Cardiac atrium fibroblast (primary cell): ENCODE results near the gene APLN. TPM values are rescaled to one million over a fixed set of nuclear protein-coding genes. Genes with fewer than 3 reads are reported as not detected.

Source experiments
- total RNA-seq: library from RNA; depleted of rRNA; stranded (reverse); fragments of >200 nt; gene quantifications from 2 replicates; pipeline ENCODE4 v1.2.3, GENCODE V29; 2015

Gene APLN
- total RNA-seq: 31.4 and 52.8 TPM in 2 replicates

DNA sequence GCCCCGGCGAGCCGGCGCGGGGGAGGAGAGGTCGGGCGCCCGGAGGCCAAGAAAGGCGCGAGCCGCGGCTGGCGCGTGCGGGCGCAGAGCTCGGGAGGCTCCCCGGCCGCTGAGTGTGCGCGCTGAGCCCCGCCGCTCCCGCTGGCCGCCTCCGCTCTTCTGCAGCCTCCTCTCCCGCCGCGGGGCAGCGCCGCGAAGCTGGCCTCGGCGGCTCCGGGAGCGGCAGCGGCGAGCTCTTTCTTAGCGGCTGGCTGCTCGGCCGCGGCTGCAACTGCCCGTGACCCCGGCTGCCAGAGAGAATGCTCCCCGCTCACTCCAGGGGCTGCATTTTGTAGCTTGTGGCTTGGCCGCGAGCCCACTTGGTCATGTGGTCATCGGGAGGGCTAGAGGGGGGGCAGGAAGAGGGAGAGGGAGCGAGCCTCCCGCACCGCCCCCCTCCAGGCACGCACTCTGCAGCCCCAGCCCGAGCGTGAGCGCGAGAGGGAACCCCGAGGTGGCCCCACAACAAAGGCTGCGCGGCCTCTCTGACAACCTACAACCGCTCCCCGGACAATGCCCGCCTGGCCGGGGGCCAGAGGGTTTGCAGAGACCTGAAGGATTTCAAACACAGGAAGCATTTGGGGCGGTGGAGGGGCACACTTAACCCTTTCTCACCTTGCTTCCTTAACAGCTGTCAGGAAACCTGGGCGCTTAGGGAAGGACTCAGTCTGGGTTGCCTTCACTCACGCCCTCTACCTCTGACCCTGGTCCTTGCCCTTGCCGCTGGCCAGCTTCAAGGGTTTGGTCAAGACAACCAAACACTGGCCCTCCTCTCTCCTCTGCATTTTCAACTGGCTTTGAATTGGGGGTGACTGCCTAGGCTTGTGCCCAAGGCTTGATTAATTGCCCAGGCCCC lies at the start of gene APLN:
Gene APLN (minus strand): TSS at position 305 of the 895 bp plus-strand sequence. CDS start 326 bp downstream, outside the sequence.

Other genes with a start within 250 kb of the APLN start
- gene SMARCA1, start 131.5 kb downstream of the APLN start, total RNA-seq: 31.1 and 31.6 TPM in 2 replicates
- gene OCRL, start 114.7 kb downstream of the APLN start, total RNA-seq: 9.4 and 12.8 TPM in 2 replicates
- gene XPNPEP2, start 84.0 kb upstream of the APLN start, total RNA-seq: 5.5 and 6.3 TPM in 2 replicates
- gene SASH3, start 125.0 kb upstream of the APLN start, total RNA-seq: not detected in 2 replicates
- gene ZDHHC9, start 188.9 kb upstream of the APLN start, total RNA-seq: 41.7 and 47.6 TPM in 2 replicates